Transverse colon (tissue), 4 donors: ENCODE results near the gene SOX12.

Source experiments
- EP300 ChIP-seq: sonication (generic); formaldehyde crosslinking; IDR thresholded peaks from one replicate; pipeline ENCODE4 v1.6.1; 2017; ENCODE audit warnings: antibody characterized with exemption, low read depth
- POLR2A ChIP-seq: fragments of 450-650 bp; IDR thresholded peaks from one replicate; pipeline ENCODE4 v1.6.1; 2016; ENCODE audit warnings: antibody characterized with exemption, mild to moderate bottlenecking, moderate library complexity
- POLR2AphosphoS5 ChIP-seq, 3 donors: sonication (generic); formaldehyde crosslinking; IDR thresholded peaks; one replicate each; pipeline ENCODE4 v1.6.1; 2016; ENCODE audit warnings: antibody characterized with exemption in 3 of 3
- TF ChIP-seq, protein P1 (sequence below), 5 experiments: fragments of 200-600 bp in 3 of 5; fragments of 450-650 bp in 2 of 5; sonication (generic) in 3 of 5; IDR thresholded peaks; 1 replicate in 2 of 5; 2 replicates in 3 of 5; pipeline ENCODE4 v1.5.1; 2016 to 2017; ENCODE audit warnings: antibody characterized with exemption in 5 of 5, inconsistent platforms in 3 of 5, mild to moderate bottlenecking in 2 of 5, moderate library complexity in 1 of 5

- TF ChIP-seq EP300 (no peak), POLR2A (peak; percentile 67), POLR2AphosphoS5 (IDR thresholded peaks at IDR 0.05) (peak; percentile 60 to 77 (median 71))
- TF ChIP-seq, protein P1, sequence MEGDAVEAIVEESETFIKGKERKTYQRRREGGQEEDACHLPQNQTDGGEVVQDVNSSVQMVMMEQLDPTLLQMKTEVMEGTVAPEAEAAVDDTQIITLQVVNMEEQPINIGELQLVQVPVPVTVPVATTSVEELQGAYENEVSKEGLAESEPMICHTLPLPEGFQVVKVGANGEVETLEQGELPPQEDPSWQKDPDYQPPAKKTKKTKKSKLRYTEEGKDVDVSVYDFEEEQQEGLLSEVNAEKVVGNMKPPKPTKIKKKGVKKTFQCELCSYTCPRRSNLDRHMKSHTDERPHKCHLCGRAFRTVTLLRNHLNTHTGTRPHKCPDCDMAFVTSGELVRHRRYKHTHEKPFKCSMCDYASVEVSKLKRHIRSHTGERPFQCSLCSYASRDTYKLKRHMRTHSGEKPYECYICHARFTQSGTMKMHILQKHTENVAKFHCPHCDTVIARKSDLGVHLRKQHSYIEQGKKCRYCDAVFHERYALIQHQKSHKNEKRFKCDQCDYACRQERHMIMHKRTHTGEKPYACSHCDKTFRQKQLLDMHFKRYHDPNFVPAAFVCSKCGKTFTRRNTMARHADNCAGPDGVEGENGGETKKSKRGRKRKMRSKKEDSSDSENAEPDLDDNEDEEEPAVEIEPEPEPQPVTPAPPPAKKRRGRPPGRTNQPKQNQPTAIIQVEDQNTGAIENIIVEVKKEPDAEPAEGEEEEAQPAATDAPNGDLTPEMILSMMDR (IDR thresholded peaks at IDR 0.05): no peak
These were observed 22.5 kb downstream of the SOX12 start for GRCh38 chr20:347640-348484.
